Osteoblast (primary cell): Measurements from ENCODE around the gene CELA3B. TPM values are rescaled to one million over a fixed set of nuclear protein-coding genes. Genes with fewer than 3 reads are reported as not detected.

ENCODE experiments used
- DNase-seq: peaks from one replicate; pipeline ENCODE4 v3.0.0; 2011; ENCODE audit warnings: low spot score, mixed read lengths; ENCODE audit not compliant: insufficient read length; ENCODE audit errors: missing footprints
- H2AFZ ChIP-seq: 2 replicates; pipeline ENCODE4 v1.6.0; 2011; ENCODE audit warnings: mild to moderate bottlenecking, low read length
- H3K27ac ChIP-seq: 2 replicates; pipeline ENCODE4 v1.5.1; 2011; ENCODE audit warnings: mild to moderate bottlenecking, low read depth, low read length, moderate library complexity
- H3K27me3 ChIP-seq: 2 replicates; pipeline ENCODE4 v1.6.0; 2012; ENCODE audit warnings: mild to moderate bottlenecking, control low read depth, inconsistent platforms, low read length, moderate library complexity; ENCODE audit not compliant: insufficient read depth
- H3K36me3 ChIP-seq: 2 replicates; pipeline ENCODE4 v1.5.1; 2011; ENCODE audit warnings: mild to moderate bottlenecking, low read length, control low read depth, moderate library complexity; ENCODE audit not compliant: insufficient read depth
- H3K4me1 ChIP-seq: 2 replicates; pipeline ENCODE4 v1.5.1; 2011; ENCODE audit warnings: mild to moderate bottlenecking, low read length, control low read depth, moderate library complexity; ENCODE audit not compliant: insufficient read depth
- H3K4me2 ChIP-seq: 2 replicates; pipeline ENCODE4 v1.6.0; 2011; ENCODE audit warnings: mild to moderate bottlenecking, low read length; ENCODE audit not compliant: insufficient read depth
- H3K4me3 ChIP-seq: fragments of 200-600 bp; sonication (generic); 3 replicates; pipeline ENCODE4 v1.5.1; 2012; ENCODE audit warnings: mild to moderate bottlenecking, low read length, inconsistent platforms; ENCODE audit not compliant: insufficient read depth
- H3K79me2 ChIP-seq: 2 replicates; pipeline ENCODE4 v1.6.0; 2012; ENCODE audit warnings: mild to moderate bottlenecking, low read length, control low read depth, inconsistent platforms; ENCODE audit not compliant: insufficient read depth
- H3K9me3 ChIP-seq: 2 replicates; pipeline ENCODE4 v1.5.1; 2011; ENCODE audit warnings: low read depth, low read length, control low read depth
- H4K20me1 ChIP-seq: 2 replicates; pipeline ENCODE4 v1.6.0; 2012; ENCODE audit warnings: mild to moderate bottlenecking, low read length, control low read depth; ENCODE audit not compliant: insufficient read depth
- CTCF ChIP-seq: IDR thresholded peaks from 2 replicates; pipeline ENCODE4 v1.5.1; 2011; ENCODE audit warnings: mild to moderate bottlenecking, low read depth, low read length, moderate library complexity; ENCODE audit errors: extremely low read depth
- total RNA-seq: library from RNA; depleted of rRNA; stranded (reverse); fragments of >200 nt; gene quantifications from 2 replicates; pipeline ENCODE4 v1.2.3, GENCODE V29; 2012

The CELA3B gene
- total RNA-seq, 1 donor, result not detected

GRCh38 chr1:21931171-21932093 is 45.4 kb upstream of the CELA3B start:
- Histone ChIP-seq H3K4me3 (peak overlapping the region; percentile 16), H3K36me3 (peaks cover 22% of the 10 kb centered on the region), H3K79me2 (peaks cover 93% of the 10 kb centered on the region)

GRCh38 chr1:21932127-21932526 is 44.7 kb upstream of the CELA3B start:
- Histone ChIP-seq H3K79me2 (peaks cover 92% of the 10 kb centered on the region), H3K4me3 (peak overlapping the region; percentile 31), H4K20me1 (peaks cover 10% of the 10 kb centered on the region), H3K36me3 (peaks cover 22% of the 10 kb centered on the region), H3K9me3 (no peaks in the 10 kb centered on the region), H3K4me1 (peaks cover 67% of the 10 kb centered on the region), H3K4me2 (peak overlapping the region; percentile 60), H3K27me3 (no peaks in the 10 kb centered on the region), H2AFZ (no peak overlapping the region), H3K27ac (peak overlapping the region; percentile 98)
- peak; percentile 91 for DNase-seq
- TF ChIP-seq CTCF, result no peak

More at GRCh38 chr1:21931171-21932093, 45.4 kb upstream of the CELA3B start:
- Histone ChIP-seq H3K27ac (peak overlapping the region; percentile 98), H3K4me2 (peak overlapping the region; percentile 67), H4K20me1 (peaks cover 8% of the 10 kb centered on the region), H2AFZ (no peak overlapping the region), H3K4me1 (peaks cover 73% of the 10 kb centered on the region), H3K9me3 (no peaks in the 10 kb centered on the region), H3K27me3 (no peaks in the 10 kb centered on the region)
- peak; percentile 95 for DNase-seq
- no peak for TF ChIP-seq CTCF

GRCh38 chr1:21933397-21934248 is 43.2 kb upstream of the CELA3B start:
- H3K4me2 ChIP-seq, result peak overlapping the region; percentile 75
- H3K9me3 ChIP-seq, result no peaks in the 10 kb centered on the region
- H3K27me3 ChIP-seq, result no peaks in the 10 kb centered on the region
- H3K36me3 ChIP-seq, result peaks cover 22% of the 10 kb centered on the region
- peak overlapping the region; percentile 53 for H3K4me3 ChIP-seq
- peak overlapping the region; percentile 98 for H3K27ac ChIP-seq
- H3K79me2 ChIP-seq, result peaks cover 77% of the 10 kb centered on the region
- peaks cover 10% of the 10 kb centered on the region for H4K20me1 ChIP-seq
- no peak for TF ChIP-seq CTCF
- H3K4me1 ChIP-seq, result peaks cover 66% of the 10 kb centered on the region
- H2AFZ ChIP-seq, result no peak overlapping the region
- no peak for DNase-seq
